GM19452 (cell line): ENCODE results near the gene DOCK1.

Source experiments
- ATAC-seq: cut with Tn5 transposase; IDR thresholded peaks from one replicate; pipeline ENCODE4 v1.9.1; 2021; ENCODE audit not compliant: unreplicated experiment

DOCK1 gene

DNA sequence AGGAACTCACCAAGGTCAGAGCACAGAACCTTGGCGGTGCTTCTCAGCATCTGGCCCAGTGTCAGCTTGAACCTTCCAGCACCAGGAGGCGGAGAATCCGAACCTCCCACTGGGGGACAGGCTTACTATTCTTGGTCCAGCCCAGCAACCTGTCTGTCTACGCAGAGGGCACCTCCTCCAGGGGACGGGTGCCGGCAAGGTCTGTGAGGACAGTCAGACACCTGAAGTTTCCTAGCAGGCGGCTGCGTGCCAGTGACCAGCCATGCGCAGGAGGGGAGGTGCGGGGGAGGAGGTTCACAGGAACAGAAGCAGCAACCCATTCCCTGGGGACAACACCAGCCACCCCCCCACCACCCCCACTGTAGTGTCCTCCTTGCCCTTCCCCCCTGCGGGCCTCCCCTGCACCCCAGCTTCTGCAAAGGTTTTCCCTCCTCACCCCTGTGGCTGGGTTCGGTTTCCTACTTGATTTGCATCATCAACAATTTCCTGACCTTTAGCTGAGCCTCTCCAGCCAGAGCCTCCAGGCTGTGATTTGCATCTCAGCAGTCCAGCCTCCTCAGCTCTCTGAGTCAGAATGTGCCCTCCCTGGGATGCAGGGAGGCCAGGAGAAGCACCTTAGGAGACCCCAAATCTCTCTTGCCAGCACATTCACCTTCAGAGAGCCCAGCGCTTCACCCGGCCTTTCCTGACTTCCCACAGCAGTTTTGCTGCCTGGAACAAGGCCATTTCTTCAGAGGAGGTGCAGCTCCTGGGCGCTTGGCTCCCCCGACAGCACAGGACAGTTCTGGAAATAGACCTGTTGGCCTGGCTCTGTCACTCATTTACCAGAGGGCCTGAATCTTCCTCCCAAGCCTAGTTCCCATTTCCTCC lies 536.4 kb downstream of the DOCK1 start:
- no peak for ATAC-seq

DNA sequence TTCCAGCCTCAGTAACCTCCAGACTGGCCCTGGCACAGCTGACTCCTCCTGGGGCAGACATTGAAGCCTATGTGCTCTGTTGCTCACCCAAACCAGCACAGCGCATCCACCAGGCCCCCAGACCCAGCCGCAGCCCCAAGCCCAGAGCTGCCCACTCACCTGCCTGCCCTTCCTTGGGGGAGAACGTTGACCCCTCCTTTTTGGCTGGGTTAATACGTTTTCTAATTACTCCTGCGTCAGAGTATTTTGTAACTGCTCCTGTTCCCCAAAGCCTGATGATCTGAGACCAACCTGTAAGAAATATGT lies 536.9 kb downstream of the DOCK1 start:
- ATAC-seq, result no peak

DNA sequence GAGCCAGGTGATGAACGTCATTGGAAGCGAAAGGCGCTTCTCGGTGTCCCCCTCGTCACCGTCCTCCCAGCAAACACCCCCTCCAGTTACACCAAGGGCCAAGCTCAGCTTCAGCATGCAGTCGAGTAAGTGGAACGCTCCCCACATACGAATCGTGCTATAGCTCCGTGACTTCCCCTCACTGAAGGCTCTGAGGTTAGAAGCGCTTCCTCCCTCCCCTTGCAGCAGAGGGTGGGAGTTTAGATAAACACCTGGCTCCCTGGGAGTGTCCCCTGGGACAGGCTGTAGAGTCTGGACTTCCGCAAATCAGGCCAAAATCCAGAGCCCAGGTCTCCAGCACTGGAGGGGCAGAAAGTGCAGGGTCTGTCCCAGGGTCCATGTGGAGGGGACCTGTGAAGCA lies 538.9 kb downstream of the DOCK1 start:
- ATAC-seq, result no peak

DNA sequence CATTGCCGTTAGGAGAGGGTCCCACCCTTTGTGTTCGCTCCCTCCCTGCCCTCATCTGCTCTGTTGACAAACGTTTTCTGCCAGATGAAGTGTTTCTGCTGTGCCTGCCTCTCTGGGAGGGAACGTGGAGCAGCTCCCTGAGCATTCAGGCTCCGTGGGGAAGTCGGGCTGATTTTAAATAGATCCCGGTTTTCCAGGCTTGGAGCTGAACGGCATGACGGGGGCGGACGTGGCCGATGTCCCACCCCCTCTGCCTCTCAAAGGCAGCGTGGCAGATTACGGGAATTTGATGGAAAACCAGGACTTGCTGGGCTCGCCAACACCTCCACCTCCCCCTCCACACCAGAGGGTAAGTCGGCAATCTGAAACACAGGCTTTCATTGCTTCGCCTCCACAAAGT lies 542.0 kb downstream of the DOCK1 start:
- ATAC-seq, result no peak

DNA sequence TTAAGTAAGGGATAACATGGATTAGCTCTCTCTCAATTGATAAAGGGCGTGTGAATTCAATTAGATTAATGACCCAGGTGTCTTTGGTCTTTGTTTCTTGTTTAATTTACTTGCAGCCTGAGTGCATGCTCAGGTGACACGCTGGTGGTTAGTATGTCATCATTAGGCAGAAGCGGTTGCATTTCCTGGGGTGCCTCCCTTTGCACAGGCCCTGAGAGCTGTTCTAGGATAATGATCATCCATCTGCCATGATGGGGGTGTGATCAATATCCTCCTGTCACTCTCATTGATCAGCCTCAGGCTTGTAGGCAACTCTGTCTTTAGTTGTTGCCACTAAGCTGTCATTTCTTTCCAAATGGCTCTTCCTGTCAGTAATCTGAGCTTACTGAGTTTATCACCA lies 544.3 kb downstream of the DOCK1 start:
- ATAC-seq, result no peak

DNA sequence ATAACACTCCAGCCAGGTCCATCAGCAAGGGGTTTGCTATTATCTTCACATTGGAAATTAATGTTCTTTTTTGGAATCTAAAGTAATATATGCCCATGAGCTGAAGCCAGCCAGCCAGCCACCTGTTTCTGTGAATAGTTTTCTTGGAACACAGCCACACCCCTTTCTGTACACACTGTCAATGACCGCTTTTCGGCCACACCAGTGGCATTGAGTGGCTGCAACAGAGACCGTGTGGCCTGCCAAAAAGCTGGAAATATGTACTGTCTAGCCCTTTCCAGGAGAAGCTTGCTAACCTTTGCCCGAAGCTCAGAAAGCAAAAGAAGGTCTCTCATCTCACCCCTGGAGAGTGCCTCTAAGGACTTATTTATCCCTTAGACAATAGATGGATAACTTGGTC lies 545.4 kb downstream of the DOCK1 start:
- no peak for ATAC-seq

DNA sequence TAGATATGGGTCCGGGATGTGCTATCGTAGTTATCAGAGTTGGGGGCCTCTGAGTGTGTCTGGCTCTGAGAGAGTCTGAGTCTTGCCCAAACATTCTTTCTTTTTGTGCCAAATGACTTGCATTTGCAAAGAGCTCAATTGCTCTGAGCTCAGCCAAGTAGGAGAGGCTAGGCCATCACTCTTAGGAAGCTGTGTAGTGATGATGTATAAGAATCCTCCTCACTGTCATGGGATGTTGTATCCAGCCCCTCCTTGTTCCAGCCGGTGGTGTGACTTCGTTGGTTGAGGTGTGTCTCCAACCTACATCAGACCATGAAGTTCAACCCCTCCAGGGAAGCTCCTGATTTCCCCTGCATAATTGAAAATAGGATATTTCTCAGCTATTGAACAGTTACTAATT lies 546.4 kb downstream of the DOCK1 start:
- no peak for ATAC-seq

DNA sequence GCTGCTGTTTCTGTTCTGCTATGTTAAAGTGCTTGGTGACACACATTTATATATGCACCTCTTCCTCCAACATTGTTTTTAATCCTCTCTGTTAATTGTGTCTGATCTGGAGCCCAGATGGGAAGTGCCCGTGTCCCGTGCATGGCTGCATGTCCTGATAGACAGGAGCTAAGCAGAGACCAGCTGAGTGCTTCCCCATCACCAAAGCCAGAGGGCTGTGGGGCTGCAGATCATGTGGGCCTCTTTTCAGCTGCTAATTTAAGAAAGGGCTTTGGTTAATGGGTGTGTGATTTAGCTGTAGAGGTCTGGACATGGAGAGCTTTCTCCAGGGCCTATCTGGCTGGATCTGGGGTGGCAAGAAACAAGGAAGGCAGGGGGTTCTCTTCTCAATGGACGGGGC lies 547.3 kb downstream of the DOCK1 start:
- no peak for ATAC-seq

DNA sequence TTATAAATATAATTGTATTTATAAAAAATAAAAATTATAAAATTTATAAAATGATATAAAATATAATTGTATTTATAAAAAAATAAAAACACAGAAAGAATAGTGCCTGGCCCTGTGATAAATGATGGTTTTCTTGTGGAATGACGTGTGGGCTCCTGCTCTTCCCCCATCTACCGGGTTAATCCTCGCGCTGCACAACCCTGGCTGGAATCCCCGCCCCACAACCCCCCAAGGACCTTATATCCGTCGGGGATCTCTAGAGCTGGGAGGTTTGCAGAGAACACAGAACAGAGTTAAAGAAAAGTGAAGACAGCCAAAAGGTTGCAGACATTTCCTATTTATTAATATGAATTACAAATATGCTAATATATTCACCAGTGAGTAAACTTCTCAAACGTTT lies 548.5 kb downstream of the DOCK1 start:
- no peak for ATAC-seq

DNA sequence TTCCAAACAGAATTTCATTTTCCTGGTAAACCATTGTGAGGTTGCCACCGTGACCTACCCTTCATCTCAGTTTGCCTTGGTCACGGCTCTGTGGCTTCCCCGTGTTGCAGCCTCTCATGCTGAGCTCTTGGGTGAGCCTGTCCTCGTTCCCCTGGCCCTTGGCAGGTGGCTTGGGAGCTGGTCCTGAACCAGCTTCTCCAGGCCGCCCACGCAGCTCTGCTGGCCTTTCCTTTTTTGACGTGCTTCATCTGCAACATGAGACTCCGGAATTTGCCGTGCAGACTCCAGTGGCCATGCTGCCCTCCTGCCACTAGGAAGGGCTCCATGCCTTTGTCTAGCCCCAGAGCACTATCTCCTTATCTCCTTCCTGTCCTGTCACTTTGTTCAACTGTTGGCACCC lies 550.9 kb downstream of the DOCK1 start:
- ATAC-seq, result no peak

DNA sequence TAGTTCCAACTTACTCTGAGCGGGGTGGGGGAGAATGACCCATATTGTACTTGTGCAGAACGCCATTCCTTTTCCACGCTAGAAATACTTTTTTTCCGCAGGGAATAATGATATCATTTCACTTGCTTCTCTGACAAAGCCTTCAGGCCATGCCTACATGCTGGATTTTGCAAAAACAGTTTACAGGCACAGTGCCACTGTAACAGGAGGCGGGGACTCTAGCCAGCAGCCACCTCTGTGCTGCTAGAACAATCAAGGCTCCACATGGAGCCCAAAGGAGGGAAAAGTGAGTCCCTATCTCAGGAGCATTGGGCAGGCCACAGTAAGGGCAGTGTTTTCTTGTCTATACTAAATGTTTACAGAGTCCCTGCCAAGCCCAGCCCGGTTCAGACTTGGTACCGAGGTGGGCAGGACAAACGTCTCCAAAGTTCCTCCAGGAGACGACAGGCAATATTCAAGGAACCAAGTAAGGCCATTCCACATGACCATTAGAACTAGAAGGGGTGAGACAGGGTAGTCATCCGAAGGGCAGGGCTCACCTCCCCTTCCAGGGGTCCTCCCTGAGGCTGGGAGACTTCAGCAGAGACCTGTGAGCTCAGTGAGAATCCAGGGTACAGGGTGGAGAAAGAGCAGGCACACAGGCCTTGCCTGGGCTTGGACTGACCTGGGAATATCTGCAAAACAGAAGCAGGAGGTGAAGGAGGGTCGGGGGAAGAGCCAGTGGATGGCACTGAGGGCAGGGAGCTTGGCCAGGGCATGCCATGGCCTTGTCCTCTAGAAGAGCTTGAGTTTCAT lies 553.0 kb downstream of the DOCK1 start:
- ATAC-seq, result no peak

DNA sequence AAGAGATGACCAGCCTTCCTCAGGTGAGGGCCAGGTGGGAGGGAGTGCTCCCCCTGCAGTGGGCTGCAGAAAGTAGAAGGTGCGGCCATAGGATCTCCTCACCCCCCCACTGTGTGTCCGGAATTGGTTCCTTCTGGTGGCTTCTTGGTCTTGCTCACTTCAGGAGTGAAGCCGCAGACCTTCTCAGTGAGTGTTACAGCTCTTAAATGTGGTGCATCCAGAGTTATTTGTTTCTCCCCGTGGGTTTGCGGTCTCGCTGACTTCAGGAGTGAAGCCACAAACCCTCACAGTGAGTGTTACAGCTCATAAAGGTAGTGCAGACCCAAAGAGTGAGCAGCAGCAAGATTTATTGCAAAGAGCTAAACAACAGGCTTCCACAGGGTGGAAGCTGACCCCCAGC lies 553.6 kb downstream of the DOCK1 start:
- no peak for ATAC-seq

DNA sequence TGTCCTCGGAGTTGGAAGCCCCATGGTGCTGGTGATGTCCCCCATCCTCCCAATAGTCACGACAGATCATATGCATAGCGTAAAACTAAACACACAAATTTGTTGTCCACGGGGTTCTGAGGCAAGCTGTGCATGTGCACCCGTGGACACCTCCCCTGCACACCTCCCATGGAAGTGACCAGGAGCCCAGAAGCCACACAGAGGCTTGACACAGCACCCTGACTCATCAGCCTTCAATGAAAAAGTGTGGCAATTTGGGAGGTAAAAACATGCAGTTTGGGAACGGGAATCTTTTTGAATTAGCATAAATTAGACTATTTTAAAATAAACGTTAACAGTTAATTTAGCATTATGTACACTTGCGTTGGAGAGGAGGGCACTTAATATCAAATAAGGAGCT lies 554.7 kb downstream of the DOCK1 start:
- no peak for ATAC-seq

DNA sequence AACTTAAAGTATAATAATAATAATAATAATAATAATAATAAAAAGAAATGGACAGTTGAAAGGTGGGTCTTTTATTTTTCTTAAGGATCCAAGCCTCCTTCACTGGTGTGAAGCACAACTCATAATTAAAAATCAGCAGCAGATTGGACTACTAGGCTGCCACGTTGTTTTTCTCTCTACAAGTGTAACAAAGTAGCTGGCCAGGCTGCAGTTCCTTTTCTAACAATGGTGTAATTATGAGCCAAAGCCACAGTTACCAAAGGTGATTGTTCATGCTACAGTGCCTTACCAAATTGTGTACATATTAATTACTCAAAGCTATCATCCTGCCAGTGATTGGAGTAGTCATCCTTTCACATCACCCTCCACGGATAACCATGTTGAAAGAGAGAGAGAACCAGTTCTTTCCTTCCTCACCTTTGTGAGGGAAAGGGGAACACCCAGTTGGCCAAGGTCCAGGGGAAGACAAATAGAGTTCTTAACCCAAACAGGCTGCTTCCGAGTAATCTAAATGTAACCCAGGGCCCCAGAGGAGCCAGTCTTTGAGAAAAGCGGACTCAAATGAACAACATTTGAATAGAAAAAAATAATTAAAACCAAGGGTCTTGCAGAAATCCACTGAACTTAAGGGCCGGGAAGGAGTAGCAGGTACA lies 557.5 kb downstream of the DOCK1 start:
- ATAC-seq, result no peak

DNA sequence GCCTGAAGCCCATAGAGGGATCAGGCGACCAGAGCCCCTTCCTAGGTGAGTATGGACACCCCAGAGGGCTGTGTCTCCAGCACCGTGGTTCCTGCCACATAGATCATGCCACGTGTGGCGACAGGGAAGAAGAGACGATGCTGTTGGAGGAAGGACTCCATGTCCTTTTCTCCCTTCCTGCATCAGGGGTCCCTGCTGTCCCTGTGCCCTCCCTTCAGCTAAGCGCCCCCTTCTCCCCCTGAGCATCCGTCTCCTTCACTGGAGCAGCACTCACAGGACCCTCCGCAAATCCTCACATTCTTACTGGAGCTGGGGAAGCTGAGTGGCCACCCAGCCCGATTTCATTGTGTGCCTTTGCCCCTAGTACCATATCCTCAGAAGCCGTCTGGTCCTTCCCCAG lies 558.3 kb downstream of the DOCK1 start:
- ATAC-seq, result no peak

DNA sequence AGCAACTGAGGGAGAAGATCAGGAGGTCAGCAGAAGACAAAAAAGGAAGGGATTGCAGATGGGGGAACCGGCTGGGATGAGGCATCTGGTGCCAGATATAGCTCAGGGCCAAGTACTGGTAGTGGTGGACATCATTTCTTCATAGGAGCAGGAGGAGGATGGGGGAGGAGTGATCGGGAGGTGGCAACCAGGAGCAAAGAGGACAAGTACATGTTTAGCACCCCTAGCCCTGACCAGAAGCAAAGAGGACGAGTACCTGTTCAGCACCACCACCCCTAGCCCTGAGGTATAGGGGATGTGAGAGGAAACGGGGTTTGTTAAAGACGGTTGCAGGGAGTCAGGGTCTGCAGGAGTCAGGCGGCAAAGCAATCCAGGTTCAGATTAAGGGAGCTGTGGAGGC lies 559.3 kb downstream of the DOCK1 start:
- no peak for ATAC-seq

DNA sequence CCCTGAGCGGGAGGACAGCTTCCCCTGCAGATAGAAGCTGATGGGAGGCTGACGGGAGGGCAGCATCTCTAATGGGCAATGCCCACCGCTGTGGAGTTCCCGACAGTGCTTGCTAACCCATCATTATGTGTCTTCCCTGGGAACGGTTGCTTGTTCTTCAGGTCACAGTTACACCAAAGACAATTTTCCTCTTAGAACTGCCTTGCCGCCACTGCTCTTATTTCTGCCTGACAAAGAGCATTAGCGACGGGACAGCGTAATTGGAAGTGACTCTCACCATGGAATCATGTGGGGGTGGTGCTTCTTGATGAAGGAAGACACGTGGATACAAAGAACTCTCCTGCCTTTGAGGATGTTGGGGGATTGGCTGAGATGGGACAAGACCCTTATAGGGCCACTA lies 562.6 kb downstream of the DOCK1 start:
- ATAC-seq, result no peak

DNA sequence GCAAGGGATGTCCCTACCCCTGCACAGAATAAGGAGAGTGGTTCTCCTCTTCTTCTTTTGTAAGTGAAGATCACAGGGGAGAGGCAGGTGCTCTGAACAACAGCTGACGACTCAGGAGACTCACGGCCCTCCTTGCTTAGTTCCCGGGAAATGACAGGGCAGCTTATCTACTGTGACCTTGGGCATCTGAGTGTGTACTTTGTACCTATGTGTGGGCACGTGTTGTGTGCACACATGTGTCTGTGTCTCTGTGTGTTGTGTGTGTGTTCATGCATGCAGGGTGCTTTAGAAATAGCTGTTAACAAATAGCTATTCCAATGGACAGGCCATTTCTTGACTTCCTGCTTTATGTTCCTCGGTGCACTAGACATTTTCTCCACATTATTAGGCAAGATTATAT lies 563.4 kb downstream of the DOCK1 start:
- ATAC-seq, result no peak

DNA sequence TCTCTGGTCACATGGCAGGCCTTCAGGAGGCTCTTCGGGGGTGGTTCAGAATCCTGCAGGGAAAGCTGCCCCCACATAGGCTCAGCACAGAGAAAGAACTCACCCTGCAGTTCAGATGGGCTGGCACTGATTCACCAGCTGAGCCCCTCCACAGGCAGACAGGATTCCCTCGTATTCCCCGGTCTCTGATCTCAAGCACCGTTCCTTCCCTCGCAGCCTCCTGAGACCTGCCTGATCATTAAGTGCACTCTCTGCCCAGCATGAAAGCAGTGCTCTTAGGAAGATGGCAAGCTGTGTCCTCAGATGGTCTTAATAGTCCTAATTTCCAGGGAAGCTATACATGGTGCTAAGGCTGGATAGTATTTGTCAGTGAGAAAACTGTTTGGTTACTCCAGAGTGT lies 565.7 kb downstream of the DOCK1 start:
- ATAC-seq, result no peak

DNA sequence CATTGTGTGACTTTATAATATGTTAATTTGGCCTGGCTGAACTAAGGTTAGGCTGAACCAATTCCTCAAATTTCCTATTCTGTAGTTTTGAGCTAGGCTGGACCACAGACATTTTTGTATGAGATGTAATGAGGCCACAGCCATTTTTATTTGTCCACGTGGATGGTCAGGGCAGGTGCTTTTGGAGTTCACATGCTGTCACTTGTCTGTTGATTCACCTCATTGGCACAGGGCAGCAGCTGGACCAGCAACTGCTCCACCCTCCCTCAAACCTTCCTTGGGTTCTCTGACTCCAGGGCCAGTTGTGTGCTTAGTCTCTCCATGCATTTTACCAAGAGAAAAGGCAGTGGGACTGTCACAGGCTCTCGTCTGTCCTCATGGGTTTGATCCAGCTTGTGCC lies 567.7 kb downstream of the DOCK1 start:
- no peak for ATAC-seq

DNA sequence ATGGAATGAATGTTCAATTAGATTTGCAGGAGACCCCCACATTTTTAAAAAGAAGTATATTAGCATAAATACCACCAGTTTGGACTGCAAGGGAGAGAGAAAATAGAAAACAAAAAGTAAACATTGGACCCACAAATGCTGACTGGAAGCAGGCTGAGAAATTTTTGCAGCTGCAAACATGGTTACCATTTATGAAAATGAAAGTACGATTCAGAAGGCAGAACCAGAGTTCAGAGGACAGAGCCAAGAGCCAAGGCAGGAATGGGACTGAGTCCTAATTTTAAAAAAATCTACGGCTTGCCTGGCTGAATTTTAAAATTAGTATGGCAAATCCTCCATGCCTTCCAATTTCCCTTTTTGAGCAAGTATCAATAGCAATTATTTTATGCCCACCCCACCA lies 569.3 kb downstream of the DOCK1 start:
- no peak for ATAC-seq
